PC-9 (cell line): ENCODE measurements around the gene TP53AIP1. TPM values are rescaled to one million over a fixed set of nuclear protein-coding genes. Genes with fewer than 3 reads are reported as not detected.

ENCODE experiments used
- BruUV-seq: library from RNA; stranded (reverse); fragments of 400-500 nt; replicated peaks from 2 replicates; lab custom pipeline; 2021; lab: Mats Ljungman, UMichigan
- CTCF ChIA-PET: fragments of 300-600 bp; sonication (Branson Sonifier 250); formaldehyde crosslinking; loops from one replicate; lab custom pipeline; 2022; ENCODE audit warnings: antibody characterized with exemption; lab: Charles Lee
- POLR2A ChIA-PET: fragments of 300-600 bp; sonication (Branson Sonifier 250); formaldehyde crosslinking; loops from one replicate; lab custom pipeline; 2022; ENCODE audit warnings: antibody characterized with exemption; ENCODE audit not compliant: unreplicated experiment; lab: Charles Lee
- DNase-seq, 2 experiments: peaks; one replicate each; pipeline versions ENCODE4 v3.0.0 to v3.0.0-alpha.2; 2015 to 2022; ENCODE audit warnings: mixed read lengths in 1 of 2
- H2AFZ ChIP-seq: fragments of 200-600 bp; sonication (generic); 2 replicates; pipeline ENCODE4 v1.8.1; 2017; ENCODE audit warnings: antibody characterized with exemption
- H3F3A ChIP-seq: fragments of 200-600 bp; sonication (generic); 2 replicates; pipeline ENCODE4 v1.8.1; 2017; ENCODE audit warnings: antibody characterized with exemption, mild to moderate bottlenecking, low read depth; ENCODE audit not compliant: insufficient read depth
- H3K27ac ChIP-seq: fragments of 200-600 bp; sonication (generic); 2 replicates; pipeline ENCODE4 v1.6.1; 2016; ENCODE audit warnings: mixed run types
- H3K27me3 ChIP-seq: fragments of 200-600 bp; sonication (generic); 2 replicates; pipeline ENCODE4 v1.6.1; 2016; ENCODE audit warnings: low read depth, mixed run types; ENCODE audit not compliant: insufficient read depth
- H3K36me3 ChIP-seq: fragments of 200-600 bp; sonication (generic); 2 replicates; pipeline ENCODE4 v1.6.1; 2016; ENCODE audit warnings: low read depth, mixed run types
- H3K4me1 ChIP-seq: fragments of 200-600 bp; sonication (generic); replicated peaks from 2 replicates; pipeline ENCODE4 v1.6.1; 2016; ENCODE audit warnings: mixed run types; ENCODE audit not compliant: insufficient read depth
- H3K4me2 ChIP-seq: fragments of 200-600 bp; sonication (generic); 2 replicates; pipeline ENCODE4 v1.6.1; 2017; ENCODE audit warnings: mixed run types
- H3K4me3 ChIP-seq: fragments of 200-600 bp; sonication (generic); 2 replicates; pipeline ENCODE4 v1.6.1; 2016; ENCODE audit warnings: mixed run types
- H3K79me2 ChIP-seq: fragments of 200-600 bp; sonication (generic); 2 replicates; pipeline ENCODE4 v1.6.1; 2017; ENCODE audit warnings: low read depth, mixed run types
- H3K9me2 ChIP-seq: fragments of 200-600 bp; sonication (generic); 2 replicates; pipeline ENCODE4 v1.8.1; 2017; ENCODE audit warnings: mild to moderate bottlenecking; ENCODE audit not compliant: insufficient read depth
- H3K9me3 ChIP-seq: fragments of 200-600 bp; sonication (generic); 2 replicates; pipeline ENCODE4 v1.8.1; 2016; ENCODE audit warnings: low read depth; ENCODE audit not compliant: insufficient read depth
- H4K20me1 ChIP-seq: fragments of 200-600 bp; sonication (generic); 2 replicates; pipeline ENCODE4 v1.8.1; 2017; ENCODE audit not compliant: insufficient read depth
- CTCF ChIP-seq: fragments of 200-600 bp; sonication (generic); conservative IDR thresholded peaks from 2 replicates; pipeline ENCODE4 v1.6.1; 2017; ENCODE audit warnings: mixed run types, antibody characterized with exemption, mild to moderate bottlenecking, moderate library complexity
- EZH2 ChIP-seq: fragments of 200-600 bp; sonication (generic); IDR thresholded peaks from 2 replicates; pipeline ENCODE4 v1.8.0; 2017; ENCODE audit warnings: antibody characterized with exemption, low read depth
- intact Hi-C: fragments of 100-400 bp; cut with micrococcal nuclease; formaldehyde crosslinking; loops from one replicate; pipeline ENCODE4 v1.10.0; 2022; ENCODE audit not compliant: unreplicated experiment
- total RNA-seq: library from RNA; stranded (reverse); gene quantifications from 2 replicates; pipeline ENCODE4 v1.2.3, GENCODE V29; 2021

The TP53AIP1 gene
- total RNA-seq, 1 experiment from 2014 or later: not detected

- H3K79me2 ChIP-seq: no peaks in the 10 kb centered on the region
- no peak overlapping the region for H3K4me2 ChIP-seq
- H3K27ac ChIP-seq: no peak overlapping the region
- POLR2A ChIA-PET: interaction anchor here (0.6 kb wide), 2 partner anchors 19 to 24 kb away, joined by 4 to 21 read pairs; no protein-coding TSS in a partner anchor
- intact Hi-C loops: no loop called here
- H3F3A ChIP-seq: no peaks in the 10 kb centered on the region
- H3K4me1 ChIP-seq: no peaks in the 10 kb centered on the region
- CTCF ChIA-PET: no interaction called here
- no peak overlapping the region for H3K4me3 ChIP-seq
- H3K9me3 ChIP-seq: no peaks in the 10 kb centered on the region
- H3K9me2 ChIP-seq: no peaks in the 10 kb centered on the region
- no peak overlapping the region for H2AFZ ChIP-seq
- BruUV-seq: no TSS peak
- H3K36me3 ChIP-seq: no peaks in the 10 kb centered on the region
- H4K20me1 ChIP-seq: no peaks in the 10 kb centered on the region
- peaks cover 56% of the 10 kb centered on the region for H3K27me3 ChIP-seq
- TF ChIP-seq CTCF (no peak), EZH2 (no peak)
- no peak for DNase-seq
Measured at GRCh38 chr11:128924510-128925249, 18.0 kb downstream of the TP53AIP1 start.

GRCh38 chr11:128924104-128924503 is 18.6 kb downstream of the TP53AIP1 start:
- Histone ChIP-seq H3K36me3 (no peaks in the 10 kb centered on the region), H3K4me2 (no peak overlapping the region), H3K9me2 (no peaks in the 10 kb centered on the region), H3K9me3 (no peaks in the 10 kb centered on the region), H2AFZ (no peak overlapping the region), H3K4me3 (no peak overlapping the region), H3K4me1 (no peaks in the 10 kb centered on the region), H4K20me1 (no peaks in the 10 kb centered on the region), H3K79me2 (no peaks in the 10 kb centered on the region), H3K27me3 (peaks cover 56% of the 10 kb centered on the region), H3F3A (no peaks in the 10 kb centered on the region), H3K27ac (no peak overlapping the region)
- no peak for DNase-seq
- intact Hi-C loops: no loop called here
- TF ChIP-seq CTCF (no peak), EZH2 (no peak)
- ChIA-PET POLR2A (interaction anchor here (0.6 kb wide), 1 partner anchor 25 kb away, joined by 4 read pairs; no protein-coding TSS in a partner anchor), CTCF (no interaction called here)
- no TSS peak for BruUV-seq

GRCh38 chr11:128921793-128922192 is 20.9 kb downstream of the TP53AIP1 start:
- Histone ChIP-seq H3K4me3 (no peak overlapping the region), H3K27me3 (peaks cover 47% of the 10 kb centered on the region), H3K4me1 (no peaks in the 10 kb centered on the region), H3K9me2 (no peaks in the 10 kb centered on the region), H3K4me2 (no peak overlapping the region), H3F3A (no peaks in the 10 kb centered on the region), H2AFZ (no peak overlapping the region), H4K20me1 (no peaks in the 10 kb centered on the region), H3K79me2 (no peaks in the 10 kb centered on the region), H3K9me3 (no peaks in the 10 kb centered on the region), H3K36me3 (no peaks in the 10 kb centered on the region), H3K27ac (no peak overlapping the region)
- no peak for DNase-seq
- intact Hi-C loops: no loop called here
- ChIA-PET CTCF (no interaction called here), POLR2A (no interaction called here)
- TF ChIP-seq CTCF (no peak), EZH2 (no peak)
- no TSS peak for BruUV-seq
